GM12878 (cell line): Measurements from ENCODE around the gene OR8G5. TPM values are rescaled to one million over a fixed set of nuclear protein-coding genes. Genes with fewer than 3 reads are reported as not detected.

Experiments
- ATAC-seq: fragments of 200-7000 bp; cut with Tn5 transposase; 3 replicates; pipeline ENCODE4 v1.9.1; 2020; ENCODE audit warnings: mild to moderate bottlenecking, moderate library complexity
- BruUV-seq: library from RNA; stranded (reverse); fragments of 400-500 nt; replicated peaks from 2 replicates; lab custom pipeline; 2021; lab: Mats Ljungman, UMichigan
- CTCF ChIA-PET: fragments of 300-600 bp; sonication (Branson Sonifier 250); formaldehyde crosslinking; extraction: SDS; loops from one replicate; lab custom pipeline; 2021; ENCODE audit warnings: inconsistent platforms; lab: Yijun Ruan, JAX
- POLR2A ChIA-PET: fragments of 350-600 bp; formaldehyde crosslinking; extraction: SDS; loops from one replicate; lab custom pipeline; 2021; ENCODE audit warnings: inconsistent platforms; lab: Charles Lee
- RAD21 ChIA-PET: fragments of 300-600 bp; sonication (Branson Sonifier 250); formaldehyde crosslinking; loops from one replicate; lab custom pipeline; 2023; ENCODE audit warnings: antibody characterized with exemption; ENCODE audit not compliant: unreplicated experiment; lab: Charles Lee
- SMC1A ChIA-PET: fragments of 300-600 bp; sonication (Branson Sonifier 250); formaldehyde crosslinking; loops from one replicate; lab custom pipeline; 2023; ENCODE audit not compliant: unreplicated experiment, uncharacterized antibody; lab: Charles Lee
- DNase-seq: peaks from one replicate; pipeline ENCODE4 v3.0.0-alpha.2; 2011; ENCODE audit warnings: low read depth, low spot score
- FAIRE-seq: peaks from 3 replicates; lab custom pipeline; 2011; peaks lifted over from hg19 to GRCh38; lab: Jason Lieb, UNC
- H2AFZ ChIP-seq: 2 replicates; pipeline ENCODE4 v1.6.0; 2011; ENCODE audit warnings: low read depth, low read length, control low read depth; ENCODE audit not compliant: control insufficient read depth
- H3K27ac ChIP-seq: 2 replicates; pipeline ENCODE4 v1.5.1; 2011; ENCODE audit warnings: control low read depth; ENCODE audit not compliant: control insufficient read depth, insufficient read depth
- H3K27me3 ChIP-seq, 2 experiments: replicated peaks in 1 of 2; 2 replicates each; pipeline versions ENCODE4 v1.6.0 to v1.6.1; 2011; ENCODE audit warnings: low read length in 1 of 2; ENCODE audit not compliant: control insufficient read depth in 2 of 2, insufficient read depth in 2 of 2
- H3K36me3 ChIP-seq, 2 experiments: 2 replicates each; pipeline ENCODE4 v1.5.1; 2011; ENCODE audit warnings: low read length in 1 of 2; ENCODE audit not compliant: control insufficient read depth in 2 of 2, insufficient read depth in 2 of 2
- H3K4me1 ChIP-seq: 2 replicates; pipeline ENCODE4 v1.6.1; 2011; ENCODE audit warnings: mild to moderate bottlenecking, low read length, moderate library complexity, mixed read lengths; ENCODE audit not compliant: control insufficient read depth, insufficient read depth
- H3K4me2 ChIP-seq: 2 replicates; pipeline ENCODE4 v1.6.0; 2011; ENCODE audit warnings: control low read depth; ENCODE audit not compliant: control insufficient read depth, insufficient read depth
- H3K4me3 ChIP-seq: fragments of 200-600 bp; sonication (generic); 2 replicates; pipeline ENCODE4 v1.5.1; 2016
- H3K79me2 ChIP-seq: 2 replicates; pipeline ENCODE4 v1.6.0; 2011; ENCODE audit warnings: low read length; ENCODE audit not compliant: control insufficient read depth, insufficient read depth
- H3K9ac ChIP-seq: 2 replicates; pipeline ENCODE4 v1.8.0; 2011; ENCODE audit warnings: low read length, control low read depth, mixed read lengths; ENCODE audit not compliant: control insufficient read depth, insufficient read depth
- H3K9me3 ChIP-seq: replicated peaks from 3 replicates; pipeline ENCODE4 v1.5.1; 2011; ENCODE audit warnings: mild to moderate bottlenecking, low read length; ENCODE audit not compliant: control insufficient read depth, insufficient read depth
- H4K20me1 ChIP-seq: 2 replicates; pipeline ENCODE4 v1.6.0; 2011; ENCODE audit not compliant: control insufficient read depth, insufficient read depth
- ATF2 ChIP-seq: IDR thresholded peaks from 2 replicates; pipeline ENCODE4 v1.6.1; 2012; ENCODE audit warnings: low read length, inconsistent platforms
- E4F1 ChIP-seq: fragments of 450-650 bp; IDR thresholded peaks from 2 replicates; pipeline ENCODE4 v1.6.1; 2018; ENCODE audit warnings: borderline replicate concordance, mild to moderate bottlenecking; ENCODE audit not compliant: partially characterized antibody
- EZH2 ChIP-seq: IDR thresholded peaks from 2 replicates; pipeline ENCODE4 v1.6.1; 2012; ENCODE audit warnings: low read depth, mild to moderate bottlenecking, control low read depth, inconsistent platforms, low read length, borderline replicate concordance; ENCODE audit not compliant: control insufficient read depth
- HDGF ChIP-seq: fragments of 450-650 bp; IDR thresholded peaks from 2 replicates; pipeline ENCODE4 v1.6.1; 2016; ENCODE audit warnings: antibody characterized with exemption
- MYB ChIP-seq: fragments of 150-350 bp; IDR thresholded peaks from 2 replicates; pipeline ENCODE4 v1.6.1; 2014; ENCODE audit warnings: mild to moderate bottlenecking, low read depth, low read length, borderline replicate concordance
- NFYB ChIP-seq: IDR thresholded peaks from 2 replicates; pipeline ENCODE4 v1.6.1; 2011; ENCODE audit warnings: low read depth, mild to moderate bottlenecking, low read length, improper control_type of control experiment, moderate library complexity; ENCODE audit not compliant: insufficient read depth
- NR2C1 ChIP-seq: fragments of 450-650 bp; IDR thresholded peaks from 2 replicates; pipeline ENCODE4 v1.6.1; 2017; ENCODE audit warnings: antibody characterized with exemption, mild to moderate bottlenecking, moderate library complexity
- PAX8 ChIP-seq: fragments of 450-650 bp; IDR thresholded peaks from 2 replicates; pipeline ENCODE4 v1.6.1; 2017; ENCODE audit warnings: mild to moderate bottlenecking, moderate library complexity
- SPI1 ChIP-seq: IDR thresholded peaks from 2 replicates; pipeline ENCODE4 v1.6.1; 2011; ENCODE audit warnings: low read depth, mild to moderate bottlenecking, low read length, moderate library complexity, borderline replicate concordance; ENCODE audit not compliant: insufficient read depth
- ZBED1 ChIP-seq: IDR thresholded peaks from 2 replicates; pipeline ENCODE4 v1.6.1; 2016; ENCODE audit warnings: borderline replicate concordance
- ZNF687 ChIP-seq: fragments of 450-650 bp; IDR thresholded peaks from 2 replicates; pipeline ENCODE4 v1.6.1; 2017; ENCODE audit warnings: mild to moderate bottlenecking, moderate library complexity
- WGBS: methylation state at CpG from one replicate; pipeline ENCODE4 v1.1.6; 2016; ENCODE audit warnings: low lambda C conversion rate; ENCODE audit not compliant: insufficient replicate concordance, insufficient coverage; ENCODE audit errors: missing lambda C conversion rate; 5-methylcytosine and 5-hydroxymethylcytosine counted together
- in situ Hi-C: fragments of 300-500 bp; cut with MboI; formaldehyde crosslinking; loops from 9 replicates; pipeline ENCODE4 v1.14.3; 2018; ENCODE audit warnings: mixed read lengths
- intact Hi-C: fragments of 100-400 bp; cut with micrococcal nuclease; formaldehyde crosslinking; loops from one replicate; pipeline ENCODE4 v1.14.2; 2022; ENCODE audit not compliant: unreplicated experiment
- polyA plus RNA-seq, 11 experiments: library from polyadenylated mRNA; depleted of rRNA in 4 of 11; unstranded in 6 of 11; stranded (reverse) in 5 of 11; fragments of >200 nt; fragmentation: Nextera tagmentation in 4 of 11; fragmentation: Illumina TruSeq in 1 of 11; extraction: Ambion mirVana in 4 of 11; extraction: Trizol in 1 of 11; gene quantifications; 1 replicate in 1 of 11; 2 replicates in 10 of 11; pipeline versions ENCODE4 v1.2.1 to v1.2.3, GENCODE V29; 2011 to 2016; ENCODE audit warnings: inconsistent platforms in 2 of 11, missing spikeins in 2 of 11, low read depth in 1 of 11
- total RNA-seq, 4 experiments: library from RNA; depleted of rRNA in 3 of 4; stranded (reverse); fragments of >200 nt in 3 of 4; fragmentation: Illumina TruSeq in 1 of 4; extraction: Trizol in 1 of 4; gene quantifications; 2 replicates each; pipeline versions ENCODE4 v1.2.1 to v1.2.3, GENCODE V29; 2013 to 2021
- TF ChIP-seq, protein P1 (sequence below): fragments of 450-650 bp; IDR thresholded peaks from 2 replicates; pipeline ENCODE4 v1.6.1; 2017; ENCODE audit warnings: borderline replicate concordance

OR8G5 gene
- total and polyA plus RNA-seq, 10 of the 15 experiments (the other 5 are each of a cell fraction or from before 2014, with no cell fraction given), result not detected

DNA sequence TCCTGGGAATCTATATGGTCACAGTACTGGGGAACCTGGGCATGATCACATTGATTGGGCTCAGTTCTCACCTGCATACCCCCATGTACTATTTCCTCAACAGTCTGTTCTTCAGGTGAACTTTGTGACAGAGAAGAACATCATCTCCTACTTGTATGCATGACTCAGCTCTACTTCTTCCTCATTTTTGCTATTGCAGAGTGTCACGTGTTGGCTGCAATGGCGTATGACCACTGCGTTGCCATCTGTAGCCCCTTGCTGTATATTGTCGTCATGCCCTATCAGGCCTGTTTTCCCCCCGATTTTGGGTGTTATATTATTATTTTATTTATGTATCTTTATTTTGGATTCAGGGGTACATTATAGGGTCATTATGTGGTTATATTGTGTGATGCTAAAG is 17.7 kb upstream of the OR8G5 start (continued):
- TF ChIP-seq E4F1, result no peak
- no peak for TF ChIP-seq NR2C1

- ChIA-PET SMC1A (interaction anchor here (1.2 to 1.7 kb wide), 3 partner anchors 12 to 21 kb away, joined by 3 to 5 read pairs (median 4); no protein-coding TSS in a partner anchor), RAD21 (no interaction called here), POLR2A (no interaction called here), CTCF (no interaction called here)
- in situ Hi-C loops, result no loop called here
- Histone ChIP-seq H3K4me1 (no peaks in the 10 kb centered on the region), H3K4me3 (no peak within 1 kb of the TSS), H3K79me2 (no peaks in the 10 kb centered on the region), H2AFZ (no peak within 1 kb of the TSS), H3K27me3 (no peaks in the 10 kb centered on the region), H4K20me1 (no peaks in the 10 kb centered on the region), H3K27ac (no peak within 1 kb of the TSS), H3K9me3 (no peaks in the 10 kb centered on the region), H3K36me3 (no peaks in the 10 kb centered on the region), H3K9ac (no peak within 1 kb of the TSS), H3K4me2 (no peak within 1 kb of the TSS)
- intact Hi-C loops, result no loop called here
- FAIRE-seq (no peak), DNase-seq (no peak), ATAC-seq (no peak)
- 35% methylated on average over 3 of the region's 3 CpGs for WGBS
- BruUV-seq, result no TSS peak
- no peak for TF ChIP-seq PAX8
- no peak for TF ChIP-seq ZBED1
- TF ChIP-seq ATF2, result no peak
- no peak for TF ChIP-seq NFYB
- TF ChIP-seq HDGF, result no peak
- no peak for TF ChIP-seq MYB
- TF ChIP-seq EZH2, result no peak
- TF ChIP-seq ZNF687, result no peak
- TF ChIP-seq, protein P1, sequence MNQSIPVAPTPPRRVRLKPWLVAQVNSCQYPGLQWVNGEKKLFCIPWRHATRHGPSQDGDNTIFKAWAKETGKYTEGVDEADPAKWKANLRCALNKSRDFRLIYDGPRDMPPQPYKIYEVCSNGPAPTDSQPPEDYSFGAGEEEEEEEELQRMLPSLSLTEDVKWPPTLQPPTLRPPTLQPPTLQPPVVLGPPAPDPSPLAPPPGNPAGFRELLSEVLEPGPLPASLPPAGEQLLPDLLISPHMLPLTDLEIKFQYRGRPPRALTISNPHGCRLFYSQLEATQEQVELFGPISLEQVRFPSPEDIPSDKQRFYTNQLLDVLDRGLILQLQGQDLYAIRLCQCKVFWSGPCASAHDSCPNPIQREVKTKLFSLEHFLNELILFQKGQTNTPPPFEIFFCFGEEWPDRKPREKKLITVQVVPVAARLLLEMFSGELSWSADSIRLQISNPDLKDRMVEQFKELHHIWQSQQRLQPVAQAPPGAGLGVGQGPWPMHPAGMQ, result no peak
- no peak for TF ChIP-seq SPI1
Measured at GRCh38 chr11:124240621-124241397, 15.4 kb upstream of the OR8G5 start, which contains the start of gene OR8G1. TSS of gene OR8G1 (plus strand) at chr11:124241095. CDS start at chr11:124249676, 8,581 bp downstream.
